Right atrium auricular region (tissue), 2 donors: ENCODE data around the gene UQCRFS1. TPM values are rescaled to one million over a fixed set of nuclear protein-coding genes. Genes with fewer than 3 reads are reported as not detected.

ENCODE experiments used
- DNase-seq: peaks from one replicate; pipeline ENCODE4 v3.0.0-alpha.2; 2019; ENCODE audit warnings: low spot score
- H3K27ac ChIP-seq, 2 donors: fragments of 200-600 bp; sonication (generic); 1 replicate in 1 of 2; 2 replicates in 1 of 2; pipeline ENCODE4 v1.5.1; 2016 to 2019
- H3K27me3 ChIP-seq, 2 donors: fragments of 200-600 bp; sonication (generic); one replicate each; pipeline versions ENCODE4 v1.5.1 to v1.6.0; 2017 to 2019
- H3K36me3 ChIP-seq: fragments of 200-600 bp; sonication (generic); one replicate; pipeline ENCODE4 v1.5.1; 2016
- H3K4me1 ChIP-seq, 2 donors: fragments of 200-600 bp; sonication (generic); one replicate each; pipeline versions ENCODE4 v1.5.1 to v1.6.0; 2017 to 2019
- H3K4me3 ChIP-seq, 2 donors: fragments of 200-600 bp; sonication (generic); 1 replicate in 1 of 2; 2 replicates in 1 of 2; pipeline ENCODE4 v1.5.1; 2017 to 2019; ENCODE audit warnings: mild to moderate bottlenecking in 1 of 2, moderate library complexity in 1 of 2
- H3K9me3 ChIP-seq, 2 donors: fragments of 200-600 bp; sonication (generic); one replicate each; pipeline ENCODE4 v1.5.1; 2019
- total RNA-seq, 2 donors: library from RNA; depleted of rRNA; stranded (reverse); fragments of >200 nt; gene quantifications; one replicate each; pipeline ENCODE4 v1.1.0, GENCODE V29; 2016
- TF ChIP-seq, protein P1 (sequence below), 2 donors: fragments of 200-600 bp; sonication (generic); IDR thresholded peaks; one replicate each; pipeline ENCODE4 v1.5.1; 2019; ENCODE audit warnings: antibody characterized with exemption in 2 of 2

Gene UQCRFS1
- 100 to 1,000 TPM in 1 of 2 donors, 10 to 100 TPM in 1; 87.4 to 120 TPM for total RNA-seq

DNA sequence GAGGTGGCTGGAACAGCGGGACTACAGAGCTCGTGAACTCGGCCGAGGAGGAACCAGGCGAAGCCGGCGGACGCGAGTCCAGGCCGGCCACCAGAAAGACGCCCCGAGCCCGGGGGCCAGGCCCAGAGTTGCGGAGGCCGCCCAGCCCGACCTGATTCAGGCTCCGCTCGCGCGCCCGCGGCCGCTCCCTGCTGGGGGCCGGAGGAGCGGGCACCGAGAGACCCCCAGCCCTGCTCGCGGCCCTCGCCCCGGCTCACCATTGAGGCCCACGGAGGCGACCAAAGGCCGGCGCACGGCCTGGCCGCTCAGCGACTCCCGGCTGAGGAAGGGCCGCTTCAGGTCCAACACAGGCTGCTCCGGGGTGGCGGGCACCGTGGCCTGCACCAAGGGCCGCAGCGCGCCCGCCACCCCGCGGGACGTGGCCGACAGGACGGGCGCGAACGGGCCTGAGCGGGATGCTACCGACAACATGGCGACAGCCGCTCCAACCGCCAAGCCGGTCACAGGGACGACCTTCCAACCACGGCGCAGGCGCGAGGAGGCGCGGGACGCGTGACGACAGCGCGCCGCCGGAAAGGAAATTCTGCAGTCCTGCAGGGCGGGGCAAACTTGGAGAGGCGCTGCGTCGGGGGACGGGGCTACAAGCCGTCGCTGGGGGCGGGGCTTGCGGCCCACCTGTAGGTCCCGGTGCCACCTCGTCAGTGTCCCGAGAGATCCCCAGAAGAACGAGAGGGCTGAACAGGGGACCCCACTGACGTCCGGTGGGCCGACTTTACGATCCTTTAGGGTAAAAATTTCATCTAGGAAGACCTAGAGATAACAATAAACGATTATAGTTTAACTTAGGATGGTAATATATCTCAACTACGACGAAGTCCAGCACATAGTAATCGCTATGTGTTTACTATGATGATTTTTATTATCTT is at the start of gene UQCRFS1:
Gene UQCRFS1 (minus strand): TSS at position 504 of the 926 bp plus-strand sequence. CDS start 33 bp downstream, at position 471.
- TF ChIP-seq, protein P1, sequence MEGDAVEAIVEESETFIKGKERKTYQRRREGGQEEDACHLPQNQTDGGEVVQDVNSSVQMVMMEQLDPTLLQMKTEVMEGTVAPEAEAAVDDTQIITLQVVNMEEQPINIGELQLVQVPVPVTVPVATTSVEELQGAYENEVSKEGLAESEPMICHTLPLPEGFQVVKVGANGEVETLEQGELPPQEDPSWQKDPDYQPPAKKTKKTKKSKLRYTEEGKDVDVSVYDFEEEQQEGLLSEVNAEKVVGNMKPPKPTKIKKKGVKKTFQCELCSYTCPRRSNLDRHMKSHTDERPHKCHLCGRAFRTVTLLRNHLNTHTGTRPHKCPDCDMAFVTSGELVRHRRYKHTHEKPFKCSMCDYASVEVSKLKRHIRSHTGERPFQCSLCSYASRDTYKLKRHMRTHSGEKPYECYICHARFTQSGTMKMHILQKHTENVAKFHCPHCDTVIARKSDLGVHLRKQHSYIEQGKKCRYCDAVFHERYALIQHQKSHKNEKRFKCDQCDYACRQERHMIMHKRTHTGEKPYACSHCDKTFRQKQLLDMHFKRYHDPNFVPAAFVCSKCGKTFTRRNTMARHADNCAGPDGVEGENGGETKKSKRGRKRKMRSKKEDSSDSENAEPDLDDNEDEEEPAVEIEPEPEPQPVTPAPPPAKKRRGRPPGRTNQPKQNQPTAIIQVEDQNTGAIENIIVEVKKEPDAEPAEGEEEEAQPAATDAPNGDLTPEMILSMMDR (IDR thresholded peaks at IDR 0.05): no peak
- peak; percentile 95 for DNase-seq

DNA sequence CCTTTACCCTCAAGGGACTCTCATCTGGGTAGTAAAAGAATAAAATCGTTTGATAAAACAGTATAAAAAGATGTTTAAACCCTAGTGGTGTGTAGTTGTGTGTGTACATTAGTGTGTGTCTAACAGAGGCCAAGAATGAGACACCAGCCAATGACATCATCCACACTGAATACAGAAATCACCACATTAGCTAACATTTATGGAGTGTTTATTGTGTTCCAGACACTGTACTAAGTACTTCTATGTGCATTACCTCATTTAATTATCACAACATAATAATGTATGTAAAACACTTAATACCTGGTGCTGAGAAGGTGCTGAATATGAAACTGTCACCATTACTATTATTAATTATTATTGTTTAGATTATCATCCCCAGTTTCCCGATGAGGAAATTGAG is 49.1 kb upstream of the UQCRFS1 start:
- Histone ChIP-seq H3K36me3 (no peaks in the 10 kb centered on the region), H3K4me3 (no peak overlapping the region), H3K4me1 (no peaks in the 10 kb centered on the region), H3K9me3 (no peaks in the 10 kb centered on the region), H3K27ac (no peak overlapping the region), H3K27me3 (no peaks in the 10 kb centered on the region)
- DNase-seq: no peak
- TF ChIP-seq, protein P1 (IDR thresholded peaks at IDR 0.05): no peak

More for the DNA sequence above, at the start of gene UQCRFS1:
- H3K27me3 ChIP-seq: no peaks in the 10 kb centered on the region
- H3K4me1 ChIP-seq: peaks cover 0 to 20% of the 10 kb centered on the region in 2 donors
- H3K4me3 ChIP-seq: peak within 1 kb of the TSS; percentile 67 to 90
- peaks cover 3% of the 10 kb centered on the region for H3K36me3 ChIP-seq
- H3K9me3 ChIP-seq: no peaks in the 10 kb centered on the region
- peak within 1 kb of the TSS; percentile 92 to 94 for H3K27ac ChIP-seq

DNA sequence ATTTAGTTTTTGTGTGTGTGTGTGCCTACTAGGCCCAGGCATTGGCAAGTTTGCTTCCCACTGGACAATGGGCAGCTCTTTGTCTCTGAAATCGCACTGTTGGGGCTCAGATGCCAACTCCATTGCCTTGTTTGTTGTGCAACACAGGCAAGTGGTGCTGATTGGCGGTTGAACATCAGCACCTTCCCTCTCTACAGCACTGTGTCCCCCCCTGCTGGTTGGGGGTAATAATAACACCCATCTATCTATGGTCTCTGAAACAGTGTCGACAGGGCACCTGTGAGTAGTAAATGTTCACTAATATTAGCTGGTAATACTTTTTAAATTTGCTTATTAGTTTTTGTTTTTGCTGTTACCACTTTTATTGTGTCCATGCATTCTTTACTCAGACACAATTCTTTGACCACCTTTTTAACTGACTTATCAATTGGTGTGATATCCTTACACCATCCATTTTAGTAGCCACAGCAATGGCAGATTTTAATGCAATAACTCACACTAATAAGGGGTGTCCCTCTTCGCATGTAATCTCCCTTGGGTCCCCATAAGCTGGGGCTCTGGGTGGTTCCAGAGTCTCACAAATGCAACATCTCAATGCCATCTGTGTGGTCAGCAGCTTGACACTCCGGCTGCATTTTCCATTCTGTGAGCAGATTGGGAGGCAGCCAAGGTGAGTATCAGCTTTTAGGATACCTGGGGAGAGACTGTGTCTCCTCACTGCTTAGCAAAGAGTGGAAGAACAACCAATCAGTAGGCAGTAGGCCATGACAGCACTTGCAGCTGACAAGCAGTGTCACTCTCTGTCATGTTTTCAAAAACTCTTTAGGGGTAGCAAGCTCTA is 47.7 kb upstream of the UQCRFS1 start:
- Histone ChIP-seq H3K9me3 (no peaks in the 10 kb centered on the region), H3K27ac (no peak overlapping the region), H3K36me3 (no peaks in the 10 kb centered on the region), H3K27me3 (no peaks in the 10 kb centered on the region), H3K4me3 (no peak overlapping the region), H3K4me1 (no peaks in the 10 kb centered on the region)
- TF ChIP-seq, protein P1 (IDR thresholded peaks at IDR 0.05): peak in 1 of 2 donors; percentile 54
- DNase-seq: no peak

DNA sequence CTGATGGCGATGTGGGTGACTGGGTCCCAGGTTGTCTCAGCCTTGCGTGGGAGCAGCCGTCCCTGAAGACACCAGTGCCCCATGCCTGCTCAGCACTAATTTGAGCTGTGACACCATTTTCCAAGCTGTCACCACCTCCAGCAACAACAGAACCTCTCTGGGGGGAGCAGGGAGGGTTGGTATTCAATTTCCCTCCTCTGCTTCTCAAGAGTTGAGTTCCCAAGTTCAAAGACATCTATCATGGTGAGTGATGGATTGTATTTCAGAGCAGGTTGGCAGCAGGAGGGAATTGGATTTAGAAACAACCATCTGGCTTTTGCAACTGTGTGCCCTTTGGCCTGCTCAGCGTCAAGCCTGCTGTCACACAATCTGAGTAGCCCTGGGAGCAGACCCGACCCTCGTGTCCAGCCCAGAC is 46.9 kb upstream of the UQCRFS1 start:
- no peak overlapping the region for H3K4me3 ChIP-seq
- no peaks in the 10 kb centered on the region for H3K4me1 ChIP-seq
- H3K36me3 ChIP-seq: no peaks in the 10 kb centered on the region
- H3K27me3 ChIP-seq: no peaks in the 10 kb centered on the region
- TF ChIP-seq, protein P1 (IDR thresholded peaks at IDR 0.05): no peak
- no peaks in the 10 kb centered on the region for H3K9me3 ChIP-seq
- no peak overlapping the region for H3K27ac ChIP-seq
- no peak for DNase-seq

DNA sequence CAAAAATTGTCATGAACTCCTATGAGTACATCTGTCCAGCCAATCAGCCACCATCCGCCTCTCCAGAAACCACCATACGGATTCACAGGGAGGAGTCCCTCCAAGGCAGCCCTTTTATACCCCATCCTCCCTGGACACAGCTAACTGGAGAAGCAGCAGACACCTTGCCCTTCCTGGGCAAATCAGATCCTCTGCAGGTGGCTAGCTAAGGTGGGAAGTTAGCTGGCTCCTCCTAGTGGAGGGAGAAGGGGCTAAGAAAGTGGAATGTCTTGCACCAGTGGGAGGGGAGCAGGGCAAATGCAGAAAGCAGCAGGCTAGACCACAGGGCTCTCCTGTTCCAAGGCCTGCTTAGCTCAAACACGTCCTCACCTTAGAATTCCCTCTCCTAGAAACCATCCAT is 46.2 kb upstream of the UQCRFS1 start:
- Histone ChIP-seq H3K36me3 (no peaks in the 10 kb centered on the region), H3K4me1 (no peaks in the 10 kb centered on the region), H3K27ac (no peak overlapping the region), H3K27me3 (no peaks in the 10 kb centered on the region), H3K9me3 (no peaks in the 10 kb centered on the region), H3K4me3 (no peak overlapping the region)
- TF ChIP-seq, protein P1 (IDR thresholded peaks at IDR 0.05): no peak
- no peak for DNase-seq
